Right cardiac atrium (tissue), 5 donors: ENCODE measurements around the gene OPHN1. TPM values are rescaled to one million over a fixed set of nuclear protein-coding genes. Genes with fewer than 3 reads are reported as not detected.
"Not testable (repeated sequence)": the region's sequence is repeated elsewhere in the genome, so short reads cannot be mapped to it uniquely, and the experiment has no call there.

Experiments
- ATAC-seq, 2 donors: fragments of 200-7000 bp; cut with Tn5 transposase; one replicate each; pipeline versions ENCODE4 v1.8.0 to v1.9.1; 2020; ENCODE audit warnings: moderate library complexity in 2 of 2, mild to moderate bottlenecking in 1 of 2
- DNase-seq, 3 donors: peaks; one replicate each; pipeline ENCODE4 v3.0.0-alpha.2; 2020
- H3K27ac ChIP-seq: one replicate; pipeline ENCODE4 v1.5.1; 2013; ENCODE audit warnings: mild to moderate bottlenecking, low read length, control low read depth, moderate library complexity
- H3K27me3 ChIP-seq: one replicate; pipeline ENCODE4 v1.6.1; 2013; ENCODE audit not compliant: control insufficient read depth, insufficient read depth
- H3K4me1 ChIP-seq: one replicate; pipeline ENCODE4 v1.6.1; 2013; ENCODE audit warnings: low read length; ENCODE audit not compliant: control insufficient read depth, insufficient read depth
- H3K4me3 ChIP-seq: one replicate; pipeline ENCODE4 v1.5.1; 2013; ENCODE audit warnings: low read length, control low read depth
- H3K9me3 ChIP-seq: one replicate; pipeline ENCODE4 v1.6.1; 2013; ENCODE audit warnings: low read length; ENCODE audit not compliant: control insufficient read depth
- WGBS: extraction: QIAGEN DNeasy Blood & Tissue Kit; methylation state at CpG from one replicate; pipeline ENCODE4 v1.1.7; 2013; 5-methylcytosine and 5-hydroxymethylcytosine counted together
- intact Hi-C, 4 donors: fragments of 100-400 bp; cut with DNase I; formaldehyde crosslinking; loops; one replicate each; pipeline versions ENCODE4 v1.11.0 to v1.14.0; 2022 to 2023
- polyA plus RNA-seq: library from polyadenylated mRNA; stranded (reverse); fragments of 200-250 nt; gene quantifications from one replicate; pipeline ENCODE4 v1.2.3, GENCODE V29; 2013
- total RNA-seq, 4 donors: library from RNA; stranded (reverse); fragmentation: NEBNext Ultra II Directional; extraction: Animal tissue kit (Norgen Biotek cat#: 25700); gene quantifications; one replicate each; pipeline ENCODE4 v1.2.1, GENCODE V29; 2021
- donor health status: healthy with polysubstance abuse.
- donor health status: DM: no; HTN: yes; CAD: no.
- donor health status: DM: no; HTN: no; CAD: no.
- donor health status: DM: no; HTN: yes; CAD: no; lungs with severe emphysema.
- donor health status: DM: yes; HTN: yes; CAD: no.

OPHN1 gene
- total and polyA plus RNA-seq, 5 donors = 1.1 to 5.2 (median 4.8) TPM

- no peak for ATAC-seq
- intact Hi-C loops = no loop called here
- no peak overlapping the region for H3K27ac ChIP-seq
- no peak for DNase-seq
- no peaks in the 10 kb centered on the region for H3K27me3 ChIP-seq
- no peaks in the 10 kb centered on the region for H3K4me1 ChIP-seq
- no peaks in the 10 kb centered on the region for H3K9me3 ChIP-seq
- no peak overlapping the region for H3K4me3 ChIP-seq
- WGBS = 56% methylated on average over 3 of the region's 3 CpGs
Observed at GRCh38 chrX:68292471-68292870, 140.8 kb downstream of the OPHN1 start.

DNA sequence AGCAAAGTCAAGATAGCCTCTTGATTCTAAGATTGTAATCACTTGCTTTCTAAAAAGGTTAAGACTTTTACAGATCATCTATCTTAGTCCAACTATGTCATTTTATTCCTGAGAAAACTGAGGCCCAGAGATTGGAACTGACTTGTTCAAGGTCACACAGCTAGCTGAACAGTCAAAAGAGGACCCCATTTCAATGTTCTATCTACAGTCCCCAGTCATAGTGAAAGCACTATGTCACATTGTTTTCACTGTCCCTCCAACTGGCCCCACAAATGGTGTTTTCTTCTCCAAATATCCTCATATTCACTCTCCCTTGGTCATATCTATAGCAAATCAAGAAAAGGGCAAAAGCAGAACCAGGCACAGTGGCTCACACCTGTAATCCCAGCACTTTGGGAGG, 145.2 kb downstream of the OPHN1 start:
- ATAC-seq (no peak), DNase-seq (no peak)
- H3K27me3 ChIP-seq = no peaks in the 10 kb centered on the region
- no peak overlapping the region for H3K27ac ChIP-seq
- no peaks in the 10 kb centered on the region for H3K9me3 ChIP-seq
- H3K4me1 ChIP-seq = no peaks in the 10 kb centered on the region
- no peak overlapping the region for H3K4me3 ChIP-seq
- intact Hi-C loops = no loop called here

DNA sequence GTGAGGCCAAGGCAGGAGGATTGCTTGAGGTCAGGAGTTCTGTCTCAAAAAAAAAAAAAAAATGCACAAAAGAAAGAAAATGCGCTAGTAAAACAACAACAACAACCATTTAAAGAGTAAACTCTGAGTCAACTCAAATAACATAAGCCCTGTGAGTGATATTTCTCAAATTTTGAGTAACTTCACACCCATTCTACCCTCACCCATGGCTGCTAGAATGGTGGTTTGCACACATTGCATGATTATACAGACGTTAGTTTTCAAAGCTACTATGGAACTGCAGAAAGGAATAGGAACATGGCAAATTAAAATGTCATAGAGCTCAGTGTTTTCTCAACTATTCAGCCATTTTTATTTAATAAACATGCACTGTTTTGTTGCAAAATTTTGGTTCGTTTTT, 145.9 kb downstream of the OPHN1 start:
- intact Hi-C loops = no loop called here
- Histone ChIP-seq H3K27me3 (no peaks in the 10 kb centered on the region), H3K27ac (no peak overlapping the region), H3K4me3 (no peak overlapping the region), H3K4me1 (no peaks in the 10 kb centered on the region), H3K9me3 (no peaks in the 10 kb centered on the region)
- ATAC-seq (no peak), DNase-seq (no peak)
- WGBS = 86% methylated on average over 3 of the region's 3 CpGs

- no peak for ATAC-seq
Observed at GRCh38 chrX:68286980-68287379, 146.3 kb downstream of the OPHN1 start.

DNA sequence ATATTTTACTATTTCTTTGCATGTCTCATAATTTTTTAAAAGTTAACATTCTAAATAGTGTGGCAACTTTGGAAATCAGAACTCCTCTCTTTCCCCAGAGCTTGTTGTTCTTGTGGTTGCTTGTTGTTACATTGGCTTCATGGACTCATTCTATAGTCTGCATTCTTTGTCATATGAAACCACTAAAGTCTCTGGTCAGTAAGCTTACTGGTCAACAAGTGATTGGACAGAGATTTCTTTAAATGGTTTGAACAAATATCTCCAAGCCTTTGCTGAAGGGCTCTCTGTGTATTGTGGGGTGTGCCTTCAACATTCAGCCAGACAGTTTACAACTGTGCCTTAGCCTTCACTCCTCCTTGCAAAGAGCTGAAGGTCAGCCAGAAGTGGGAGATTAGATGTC, 147.2 kb downstream of the OPHN1 start:
- Histone ChIP-seq H3K4me1 (no peaks in the 10 kb centered on the region), H3K9me3 (no peaks in the 10 kb centered on the region), H3K27ac (no peak overlapping the region), H3K4me3 (no peak overlapping the region), H3K27me3 (no peaks in the 10 kb centered on the region)
- ATAC-seq (no peak), DNase-seq (no peak)
- intact Hi-C loops = no loop called here

More at GRCh38 chrX:68286980-68287379, 146.3 kb downstream of the OPHN1 start:
- H3K4me1 ChIP-seq = no peaks in the 10 kb centered on the region
- no peak for DNase-seq
- H3K9me3 ChIP-seq = no peaks in the 10 kb centered on the region
- no peak overlapping the region for H3K4me3 ChIP-seq
- H3K27ac ChIP-seq = no peak overlapping the region
- intact Hi-C loops = no loop called here
- no peaks in the 10 kb centered on the region for H3K27me3 ChIP-seq

GRCh38 chrX:68284281-68284904, 148.9 kb downstream of the OPHN1 start:
- no peaks in the 10 kb centered on the region for H3K27me3 ChIP-seq
- H3K9me3 ChIP-seq = no peaks in the 10 kb centered on the region
- DNase-seq = no peak
- no peak for ATAC-seq
- H3K27ac ChIP-seq = no peak overlapping the region
- H3K4me1 ChIP-seq = no peaks in the 10 kb centered on the region
- intact Hi-C loops = no loop called here
- H3K4me3 ChIP-seq = no peak overlapping the region
- WGBS = 96% methylated on average over 2 of the region's 2 CpGs

GRCh38 chrX:68273887-68274286, 159.4 kb downstream of the OPHN1 start:
- no peak for ATAC-seq

GRCh38 chrX:68264793-68265192, 168.5 kb downstream of the OPHN1 start:
- H3K27me3 ChIP-seq, H3K9me3 ChIP-seq, ATAC-seq, intact Hi-C loops, DNase-seq, H3K4me1 ChIP-seq, H3K27ac ChIP-seq, H3K4me3 ChIP-seq: not testable (repeated sequence)
- WGBS = 87% methylated on average over 9 of the region's 9 CpGs

More at GRCh38 chrX:68273887-68274286, 159.4 kb downstream of the OPHN1 start:
- WGBS = 16% methylated on average over 1 of the region's 1 CpG
- intact Hi-C loops = no loop called here
- no peaks in the 10 kb centered on the region for H3K27me3 ChIP-seq
- no peak for DNase-seq
- H3K4me1 ChIP-seq = no peaks in the 10 kb centered on the region
- H3K27ac ChIP-seq = no peak overlapping the region
- no peaks in the 10 kb centered on the region for H3K9me3 ChIP-seq
- no peak overlapping the region for H3K4me3 ChIP-seq

DNA sequence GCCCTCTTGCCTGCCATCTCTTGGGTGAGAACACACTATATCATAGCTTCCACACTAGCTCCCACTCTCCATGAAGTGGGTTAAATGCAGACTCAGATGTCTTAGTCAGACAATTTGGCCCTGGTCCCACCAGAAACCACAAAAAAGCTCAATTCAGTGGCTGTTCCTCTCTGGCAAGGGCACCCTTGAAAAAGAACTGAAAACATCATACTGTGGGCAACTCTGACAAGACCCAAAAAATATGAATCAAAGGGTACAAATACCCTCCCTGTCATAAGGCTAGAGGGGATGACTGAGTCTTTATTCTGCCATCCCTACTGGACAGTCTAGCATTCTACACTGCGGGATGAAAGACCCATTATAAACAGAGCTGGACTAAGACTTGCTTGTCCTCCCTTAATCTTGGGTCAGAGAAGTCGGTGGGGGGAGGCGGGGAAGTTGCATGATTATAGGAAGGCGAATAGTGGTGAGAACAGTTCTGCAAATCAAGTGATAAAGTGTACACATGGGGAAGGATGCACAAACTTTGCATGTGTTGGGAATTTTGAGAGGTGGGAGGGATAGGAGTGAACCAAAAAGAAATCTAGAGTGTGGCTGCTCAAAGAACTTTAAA, 172.1 kb downstream of the OPHN1 start:
- Histone ChIP-seq H3K4me3 (no peak overlapping the region), H3K27me3 (no peaks in the 10 kb centered on the region), H3K4me1 (no peaks in the 10 kb centered on the region), H3K9me3 (no peaks in the 10 kb centered on the region), H3K27ac (no peak overlapping the region)
- intact Hi-C loops = no loop called here
- 71% methylated on average over 4 of the region's 4 CpGs for WGBS
- DNase-seq = peak in 1 of 3 donors; percentile 25
- ATAC-seq = no peak

DNA sequence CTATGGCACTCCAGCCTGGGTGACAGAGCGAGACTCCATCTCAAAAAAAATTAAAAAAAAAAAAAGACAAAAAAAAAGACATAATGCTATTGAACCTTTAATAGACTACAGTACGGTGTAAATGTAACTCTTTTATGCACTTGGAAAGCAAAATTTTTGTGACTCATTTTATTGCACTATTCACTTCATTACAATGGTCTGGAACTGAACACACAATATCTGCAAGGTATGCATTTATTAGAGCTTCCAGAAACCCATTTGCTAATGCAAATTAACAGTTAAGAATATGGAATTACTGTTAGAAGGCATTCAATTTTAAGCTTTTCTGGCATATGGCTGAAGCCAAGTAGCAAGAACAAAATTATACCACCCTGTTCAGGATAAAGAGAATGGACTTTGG, 176.3 kb downstream of the OPHN1 start:
- Histone ChIP-seq H3K27ac (no peak overlapping the region), H3K9me3 (no peaks in the 10 kb centered on the region), H3K27me3 (no peaks in the 10 kb centered on the region), H3K4me3 (no peak overlapping the region), H3K4me1 (no peaks in the 10 kb centered on the region)
- DNase-seq (no peak), ATAC-seq (no peak)
- intact Hi-C loops = no loop called here
- 97% methylated on average over 2 of the region's 2 CpGs for WGBS

DNA sequence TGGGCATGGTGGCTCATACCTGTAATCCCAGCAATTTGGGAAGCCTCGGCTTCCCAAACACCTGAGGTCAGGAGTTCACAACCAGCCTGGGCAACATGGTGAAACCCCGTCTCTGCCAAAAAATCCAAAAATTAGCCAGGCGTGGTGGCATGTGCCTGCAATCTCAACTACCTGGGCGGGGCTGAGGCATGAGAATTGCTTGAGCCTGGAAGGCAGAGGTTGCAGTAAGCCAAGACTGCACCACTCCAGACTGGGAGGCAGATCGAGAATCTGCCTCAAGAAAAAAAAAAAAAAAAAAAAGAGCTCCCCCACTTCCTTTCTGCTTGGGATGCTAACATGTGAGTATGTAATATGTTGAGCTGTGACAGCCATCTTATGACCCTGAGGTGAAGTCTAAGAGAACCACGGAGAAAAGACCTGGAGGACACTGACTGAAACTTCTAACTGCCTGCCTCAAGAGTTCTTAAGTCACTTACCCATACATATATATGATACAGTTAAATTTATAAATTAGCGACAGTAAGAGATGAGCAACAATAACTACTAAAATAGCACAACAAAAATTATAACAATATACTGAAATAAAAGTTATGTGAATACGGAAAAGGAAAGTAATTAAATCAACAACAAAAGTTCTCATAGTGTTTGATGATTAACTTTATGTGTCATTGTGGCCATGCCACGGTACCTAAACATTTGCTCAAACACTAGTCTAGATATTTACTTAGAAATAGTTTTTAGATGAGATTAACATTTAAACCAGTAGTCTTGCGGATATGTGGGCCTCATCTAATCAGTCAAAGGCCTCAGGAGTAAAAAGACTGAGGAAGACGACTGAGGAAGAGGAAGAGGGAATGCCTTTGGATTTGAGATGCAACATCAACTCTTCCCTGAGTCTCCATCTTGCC, 178.3 kb downstream of the OPHN1 start:
- ATAC-seq = no peak
- Histone ChIP-seq H3K27me3 (no peaks in the 10 kb centered on the region), H3K9me3 (no peaks in the 10 kb centered on the region), H3K27ac (no peak overlapping the region), H3K4me1 (peaks cover 1% of the 10 kb centered on the region), H3K4me3 (no peak overlapping the region)
- intact Hi-C loops = no loop called here
- 91% methylated on average over 11 of the region's 11 CpGs for WGBS
- no peak for DNase-seq
